CD4-positive, alpha-beta T cell treated with Interferon alpha-2 for 1 hour (primary cell): ENCODE data around the gene GSTA4.
"Not testable (repeated sequence)": the region's sequence is repeated elsewhere in the genome, so short reads cannot be mapped to it uniquely, and the experiment has no call there.

Source experiments
- DNase-seq, 2 donors: peaks; one replicate each; pipeline ENCODE4 v3.0.0-alpha.2; 2020 to 2022

GSTA4 gene

GRCh38 chr6:52969359-52969758 lies 25.7 kb downstream of the GSTA4 start:
- no peak for DNase-seq

DNA sequence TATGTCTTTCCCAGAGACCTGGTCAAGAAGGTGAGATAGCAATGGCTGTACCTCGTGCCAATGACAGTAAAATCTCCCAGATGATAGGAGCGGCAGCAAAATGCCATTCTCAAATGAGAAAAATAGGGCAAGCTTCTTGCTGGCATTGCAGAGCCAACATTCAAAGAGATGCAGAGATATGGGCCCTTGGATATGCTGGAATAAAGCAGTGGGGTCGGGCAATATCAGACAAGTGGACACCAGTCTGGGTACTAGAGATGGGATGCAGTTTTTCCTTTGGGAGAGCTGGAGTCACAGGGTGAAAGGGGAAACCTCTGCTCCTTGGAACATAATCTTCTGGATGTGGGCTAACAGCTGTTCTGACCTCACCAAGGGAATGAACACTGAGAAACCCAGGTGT lies 29.0 kb downstream of the GSTA4 start:
- no peak for DNase-seq

- no peak for DNase-seq
These were observed 29.7 kb downstream of the GSTA4 start for GRCh38 chr6:52965380-52965779.

DNA sequence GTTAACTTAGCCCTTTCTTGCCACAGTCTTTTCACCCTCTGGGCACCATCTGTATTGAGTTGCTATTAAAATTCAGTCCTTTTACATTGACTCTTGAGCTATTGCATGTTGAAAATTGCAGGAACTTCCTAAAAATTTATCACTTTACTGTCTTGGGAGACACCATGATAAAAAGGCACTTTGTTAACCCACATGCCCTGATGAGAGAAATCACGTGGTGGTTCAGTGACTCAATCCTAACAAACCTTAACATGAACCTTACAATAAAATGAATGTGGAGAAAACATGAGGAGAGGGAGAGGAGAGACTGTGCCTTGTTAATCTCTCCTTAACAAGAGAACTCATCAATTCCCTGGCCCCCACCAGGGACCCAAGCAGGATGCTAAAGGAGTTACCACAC lies 30.8 kb downstream of the GSTA4 start:
- no peak for DNase-seq

DNA sequence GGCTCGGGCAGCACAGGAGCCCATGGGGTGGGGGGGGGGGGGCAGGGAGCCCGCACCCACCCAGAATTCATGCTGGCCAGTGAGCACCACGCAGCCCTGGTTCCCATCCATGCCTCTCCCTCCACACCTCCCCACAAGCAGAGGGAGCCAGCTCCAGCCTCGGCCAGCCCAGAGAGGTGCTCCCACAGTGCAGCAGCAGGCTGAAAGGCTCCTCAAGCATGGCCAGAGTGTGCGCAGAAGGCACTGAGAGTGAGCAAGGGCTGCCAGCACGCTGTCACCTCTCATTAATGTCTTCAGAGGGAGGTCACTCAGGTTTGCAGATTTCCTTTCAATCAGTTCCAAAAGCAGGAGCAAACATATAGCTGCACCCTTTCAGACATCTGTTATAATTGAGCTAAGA lies 32.4 kb downstream of the GSTA4 start:
- no peak for DNase-seq

DNA sequence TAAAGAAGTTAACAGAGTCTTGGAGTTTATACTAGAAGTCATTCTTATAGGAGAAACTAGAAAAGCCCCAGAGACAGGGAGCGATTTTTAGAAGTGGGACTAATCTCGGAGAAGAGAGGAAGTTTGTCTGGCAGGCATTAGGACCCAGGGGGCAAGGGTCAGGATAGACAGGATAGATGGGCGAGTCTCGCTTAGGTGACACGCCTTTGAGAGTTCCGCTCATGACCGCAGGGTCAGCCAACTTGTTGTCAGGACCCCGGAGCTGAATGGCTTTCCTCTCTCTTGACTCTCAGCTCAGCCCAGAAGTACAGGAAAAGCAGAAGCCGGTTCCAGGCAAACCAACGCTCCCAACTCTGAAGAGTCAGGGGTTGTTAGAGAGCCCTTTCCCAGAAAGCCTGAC lies 34.1 kb downstream of the GSTA4 start:
- not testable (repeated sequence) for DNase-seq

GRCh38 chr6:52960211-52960610 lies 34.9 kb downstream of the GSTA4 start:
- not testable (repeated sequence) for DNase-seq

DNA sequence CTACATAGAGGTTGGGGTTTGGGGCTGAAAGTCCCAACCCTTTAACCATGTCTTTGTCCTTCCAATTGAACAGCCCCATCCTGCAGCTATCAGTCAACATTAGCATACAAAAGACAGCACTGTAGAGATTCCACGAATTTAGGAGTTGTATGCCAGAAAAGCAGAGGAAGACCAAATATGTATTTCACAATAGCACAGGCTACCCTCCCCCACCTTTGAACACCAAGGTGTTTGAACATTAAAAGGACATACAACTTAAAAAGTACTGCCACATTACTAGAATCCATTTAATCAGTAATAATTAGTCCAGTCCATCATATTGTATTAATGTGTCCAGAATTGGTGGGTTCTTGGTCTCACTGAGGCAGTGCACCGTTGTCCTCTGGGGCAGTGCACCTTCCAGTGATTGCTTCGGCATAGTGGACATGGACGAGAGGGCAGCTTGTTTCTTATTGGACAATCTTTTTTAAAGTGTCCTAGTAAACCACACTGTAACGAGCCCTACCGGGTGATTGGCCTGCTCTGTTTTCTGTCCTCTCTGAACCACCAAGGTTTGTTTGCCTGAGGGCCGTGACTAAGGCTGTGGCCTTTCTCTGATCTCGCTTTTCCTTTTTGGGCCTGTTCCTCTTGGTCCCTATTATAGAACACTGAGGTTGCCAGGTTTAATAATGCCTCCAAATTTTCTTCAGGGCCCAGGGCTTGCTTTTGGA lies 36.4 kb downstream of the GSTA4 start:
- DNase-seq = no peak

GRCh38 chr6:52955871-52956270 lies 39.2 kb downstream of the GSTA4 start:
- DNase-seq = no peak

GRCh38 chr6:52953911-52954839 lies 40.9 kb downstream of the GSTA4 start:
- no peak for DNase-seq

- no peak for DNase-seq
These were observed 48.8 kb downstream of the GSTA4 start for GRCh38 chr6:52946306-52946705.

GRCh38 chr6:52942821-52943220 lies 52.3 kb downstream of the GSTA4 start:
- DNase-seq = not testable (repeated sequence)

- DNase-seq = no peak
These were observed 52.9 kb downstream of the GSTA4 start for GRCh38 chr6:52942221-52942620.

GRCh38 chr6:52937908-52938307 lies 57.2 kb downstream of the GSTA4 start:
- no peak for DNase-seq

DNA sequence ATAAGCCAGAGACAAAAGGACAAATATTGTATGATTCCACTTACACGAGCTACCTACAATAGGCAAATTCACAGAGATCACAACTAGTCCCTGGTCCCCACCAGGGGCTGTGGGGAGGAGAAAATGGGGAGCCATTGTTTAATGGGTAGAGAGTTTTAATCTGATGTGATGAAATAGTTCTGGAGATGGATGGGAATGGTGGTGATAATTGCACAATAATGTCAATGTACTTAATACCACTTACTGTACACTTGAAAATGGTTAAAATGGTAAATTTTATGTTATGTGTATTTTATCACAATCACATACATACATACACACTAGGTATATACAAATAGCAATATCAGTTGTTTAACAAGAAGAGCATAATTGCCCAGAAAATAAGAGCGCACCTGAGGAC lies 61.3 kb downstream of the GSTA4 start:
- no peak for DNase-seq

DNA sequence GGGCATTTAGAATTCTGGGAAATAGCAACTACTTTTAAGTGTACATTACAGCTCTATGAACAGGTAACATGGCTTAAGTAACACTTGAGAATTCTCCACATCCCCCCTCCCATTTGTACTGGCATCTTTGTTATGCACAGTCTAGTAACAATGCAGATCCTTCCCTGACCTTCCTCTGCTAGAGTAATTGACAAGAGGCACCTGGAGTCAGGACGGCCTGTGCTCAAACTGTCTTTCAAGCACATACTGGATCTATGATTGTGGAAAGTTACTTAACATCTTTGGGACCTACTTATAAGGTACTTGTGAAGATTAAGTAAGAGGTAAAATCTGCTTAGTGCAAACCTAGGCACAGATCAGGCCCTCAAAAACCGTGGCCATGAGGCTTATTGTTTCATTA lies 63.7 kb downstream of the GSTA4 start:
- no peak for DNase-seq

GRCh38 chr6:52929321-52930164 lies 65.5 kb downstream of the GSTA4 start:
- no peak for DNase-seq
